ENCODE measurements around the gene PACRG. TPM values are rescaled to one million over a fixed set of nuclear protein-coding genes. Genes with fewer than 3 reads are reported as not detected.

Gene PACRG
- 8.5 TPM for total RNA-seq

DNA sequence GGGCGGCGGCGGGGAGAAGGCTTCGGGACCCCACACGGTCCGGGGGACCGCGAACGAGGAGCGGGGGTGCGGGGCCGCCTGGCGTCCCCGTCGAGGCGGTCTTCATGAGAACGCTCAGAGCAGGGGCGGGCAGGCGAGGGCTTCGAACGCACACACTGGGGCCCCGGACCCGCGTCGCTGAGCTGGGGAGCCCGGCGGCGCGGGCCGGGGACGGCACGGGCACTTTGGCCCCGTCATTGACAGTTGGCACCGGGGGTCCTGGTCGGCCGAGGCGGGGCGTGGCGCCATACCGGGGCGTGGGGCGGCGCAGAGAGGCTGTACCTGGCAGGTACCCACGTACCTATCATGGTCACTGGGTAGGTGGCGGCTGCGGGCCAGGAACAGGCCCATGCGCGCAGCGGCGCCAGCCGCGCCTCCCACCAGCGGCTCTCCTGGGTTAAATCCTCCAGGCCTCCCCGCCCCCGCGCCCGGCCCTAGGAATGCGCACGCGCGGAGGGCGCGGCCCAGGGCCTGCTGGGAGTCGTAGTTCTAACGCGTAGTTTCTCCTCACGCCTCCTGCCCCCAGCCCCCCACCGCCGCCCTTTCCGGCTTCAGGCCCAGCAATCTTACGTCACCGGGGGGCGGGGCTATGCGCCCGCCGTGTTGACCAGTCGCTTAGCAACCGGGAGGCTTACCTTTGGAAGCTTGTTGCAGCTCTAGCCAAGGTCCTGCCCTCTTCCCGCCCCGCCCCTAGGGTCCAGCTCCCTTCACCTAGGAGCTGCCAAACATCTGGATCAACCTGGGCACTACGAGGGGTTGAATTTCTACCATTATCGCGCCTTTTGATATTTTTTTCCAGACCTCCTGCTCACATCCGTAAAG is at the start of gene PACRG, which contains the start of gene PRKN:
Gene PACRG, plus strand, starts transcription at position 653 of the 861 bp plus-strand sequence.
Gene PRKN, minus strand, starts transcription at position 445 of the 861 bp plus-strand sequence.

Small RNA genes lying within 50 kb of the gene (small RNA-seq; reads per million reads assigned to genes)
- not detected for gene AL031121.1 (ENCODE audit: low replicate concordance)
- not detected for gene AL590286.1 (ENCODE audit: low replicate concordance)

Other genes with a start within 250 kb of the PACRG start
- gene PRKN, start 208 bp upstream of the PACRG start, total RNA-seq, result 13.8 TPM

Measured in parietal lobe (tissue), 2 donors.